ENCODE measurements around the gene ZNF678. TPM values are rescaled to one million over a fixed set of nuclear protein-coding genes. Genes with fewer than 3 reads are reported as not detected.
"Not testable (repeated sequence)": the region's sequence is repeated elsewhere in the genome, so short reads cannot be mapped to it uniquely, and the experiment has no call there.

ZNF678 gene
- total and polyA plus RNA-seq, 2 donors (not counting 1 experiment from before 2014, with no cell fraction given), result 2.2 to 7.3 TPM

DNA sequence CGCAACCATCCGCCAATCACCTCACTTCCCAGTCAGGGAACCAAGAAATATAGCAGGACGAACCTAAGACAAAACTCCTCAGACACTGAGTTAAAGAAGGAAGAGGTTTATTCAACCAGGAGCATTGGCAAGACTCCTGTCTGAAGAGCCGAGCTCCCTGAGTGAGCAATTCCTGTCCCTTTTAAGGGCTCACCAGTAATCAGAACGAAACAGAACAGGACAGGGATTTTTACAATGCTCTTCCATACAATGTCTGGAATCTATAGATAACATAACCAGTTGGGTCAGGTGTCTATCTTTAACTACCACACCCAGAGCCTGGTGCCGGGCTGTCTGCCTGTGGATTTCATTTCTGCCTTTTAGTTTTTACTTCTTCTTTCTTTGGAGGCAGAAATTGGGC lies 32.9 kb downstream of the ZNF678 start:
- not testable (repeated sequence) for DNase-seq (ENCODE audit: low read depth in 2 of 2); H2AFZ ChIP-seq (ENCODE audit: low read length); H3K36me3 ChIP-seq (ENCODE audit: control insufficient read depth, insufficient read depth, low read length); H3K4me3 ChIP-seq (replicated peaks in 1 of 4; ENCODE audit: control extremely low read depth in 1 of 4, insufficient read depth in 1 of 4, low read depth in 3 of 4, low read length in 4 of 4); H3K27me3 ChIP-seq (ENCODE audit: control insufficient read depth, insufficient read depth, low read length); H4K20me1 ChIP-seq (ENCODE audit: control insufficient read depth, extremely low read depth, insufficient read depth, low read length); H3K79me2 ChIP-seq (ENCODE audit: control insufficient read depth, insufficient read depth, low read length); H3K4me2 ChIP-seq (ENCODE audit: extremely low read depth, insufficient read depth, low read length); H3K4me1 ChIP-seq (ENCODE audit: control insufficient read depth, extremely low read depth, insufficient read depth, low read length); H3K9me3 ChIP-seq (ENCODE audit: control insufficient read depth, insufficient read depth, low read depth, low read length); H3K27ac ChIP-seq (ENCODE audit: insufficient read depth, low read length); H3K9ac ChIP-seq (ENCODE audit: insufficient read depth, low read length)

DNA sequence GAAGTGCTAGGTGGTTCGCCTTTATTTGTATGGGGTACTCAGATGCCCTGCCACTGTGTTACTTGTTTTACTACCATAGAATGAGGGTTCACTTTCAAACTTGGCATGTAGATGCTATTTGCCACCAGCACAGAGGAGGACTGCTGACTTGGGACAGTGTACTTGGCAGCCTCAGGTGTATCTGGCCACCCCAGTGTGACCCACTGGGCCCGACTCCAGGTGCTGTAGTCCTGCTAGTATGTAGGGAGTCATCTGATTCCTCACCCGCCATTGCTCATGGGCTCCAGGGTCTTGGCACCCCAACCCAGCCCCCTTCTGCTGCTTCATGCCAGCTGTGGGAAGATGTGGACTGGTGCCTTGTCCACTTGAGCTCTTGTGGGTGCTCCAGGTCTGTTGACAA lies 40.0 kb downstream of the ZNF678 start:
- Histone ChIP-seq H3K4me2 (ENCODE audit: extremely low read depth, insufficient read depth, low read length) (no peak overlapping the region), H3K9ac (ENCODE audit: insufficient read depth, low read length) (no peak overlapping the region), H3K4me3 (replicated peaks in 1 of 4; ENCODE audit: control extremely low read depth in 1 of 4, insufficient read depth in 1 of 4, low read depth in 3 of 4, low read length in 4 of 4) (no peak overlapping the region), H3K4me1 (ENCODE audit: control insufficient read depth, extremely low read depth, insufficient read depth, low read length) (no peaks in the 10 kb centered on the region), H2AFZ (ENCODE audit: low read length) (no peak overlapping the region), H3K9me3 (ENCODE audit: control insufficient read depth, insufficient read depth, low read depth, low read length) (no peaks in the 10 kb centered on the region), H3K27me3 (ENCODE audit: control insufficient read depth, insufficient read depth, low read length) (no peaks in the 10 kb centered on the region), H3K27ac (ENCODE audit: insufficient read depth, low read length) (no peak overlapping the region), H3K36me3 (ENCODE audit: control insufficient read depth, insufficient read depth, low read length) (no peaks in the 10 kb centered on the region), H3K79me2 (ENCODE audit: control insufficient read depth, insufficient read depth, low read length) (no peaks in the 10 kb centered on the region), H4K20me1 (ENCODE audit: control insufficient read depth, extremely low read depth, insufficient read depth, low read length) (no peaks in the 10 kb centered on the region)
- TF ChIP-seq, protein P1, sequence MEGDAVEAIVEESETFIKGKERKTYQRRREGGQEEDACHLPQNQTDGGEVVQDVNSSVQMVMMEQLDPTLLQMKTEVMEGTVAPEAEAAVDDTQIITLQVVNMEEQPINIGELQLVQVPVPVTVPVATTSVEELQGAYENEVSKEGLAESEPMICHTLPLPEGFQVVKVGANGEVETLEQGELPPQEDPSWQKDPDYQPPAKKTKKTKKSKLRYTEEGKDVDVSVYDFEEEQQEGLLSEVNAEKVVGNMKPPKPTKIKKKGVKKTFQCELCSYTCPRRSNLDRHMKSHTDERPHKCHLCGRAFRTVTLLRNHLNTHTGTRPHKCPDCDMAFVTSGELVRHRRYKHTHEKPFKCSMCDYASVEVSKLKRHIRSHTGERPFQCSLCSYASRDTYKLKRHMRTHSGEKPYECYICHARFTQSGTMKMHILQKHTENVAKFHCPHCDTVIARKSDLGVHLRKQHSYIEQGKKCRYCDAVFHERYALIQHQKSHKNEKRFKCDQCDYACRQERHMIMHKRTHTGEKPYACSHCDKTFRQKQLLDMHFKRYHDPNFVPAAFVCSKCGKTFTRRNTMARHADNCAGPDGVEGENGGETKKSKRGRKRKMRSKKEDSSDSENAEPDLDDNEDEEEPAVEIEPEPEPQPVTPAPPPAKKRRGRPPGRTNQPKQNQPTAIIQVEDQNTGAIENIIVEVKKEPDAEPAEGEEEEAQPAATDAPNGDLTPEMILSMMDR (conservative IDR thresholded peaks at IDR 0.05 in 1 of 2, IDR thresholded peaks at IDR 0.05 in 1 of 2; ENCODE audit: low read depth in 1 of 2, low read length in 2 of 2), result no peak
- no peak for TF ChIP-seq EZH2 (IDR thresholded peaks at IDR 0.05; ENCODE audit: low read length, missing control alignments)
- DNase-seq (ENCODE audit: low read depth in 2 of 2), result no peak

DNA sequence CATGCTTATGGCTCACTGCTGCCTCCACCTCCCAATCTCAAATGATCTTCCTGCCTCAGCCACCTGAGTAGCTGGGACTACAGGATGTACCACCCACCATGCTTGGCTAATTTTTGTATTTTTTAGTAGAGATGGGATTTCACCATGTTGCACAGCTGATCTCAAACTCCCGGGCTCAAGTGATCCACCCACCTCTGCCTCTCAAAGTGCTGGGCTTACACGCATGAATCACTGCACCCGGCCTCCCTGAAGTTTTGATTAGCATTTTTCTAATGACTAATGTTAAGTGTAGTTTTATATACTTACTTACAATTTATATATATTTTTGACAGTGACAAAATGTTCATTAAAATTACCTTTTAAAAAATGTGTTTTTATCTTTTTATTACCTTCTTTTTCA lies 41.1 kb downstream of the ZNF678 start:
- no peaks in the 10 kb centered on the region for H3K9me3 ChIP-seq (ENCODE audit: control insufficient read depth, insufficient read depth, low read depth, low read length)
- no peak overlapping the region for H3K9ac ChIP-seq (ENCODE audit: insufficient read depth, low read length)
- H4K20me1 ChIP-seq (ENCODE audit: control insufficient read depth, extremely low read depth, insufficient read depth, low read length), result no peaks in the 10 kb centered on the region
- DNase-seq (ENCODE audit: low read depth in 2 of 2), result peak in 1 of 2 donors; percentile 29
- H3K4me1 ChIP-seq (ENCODE audit: control insufficient read depth, extremely low read depth, insufficient read depth, low read length), result no peaks in the 10 kb centered on the region
- H2AFZ ChIP-seq (ENCODE audit: low read length), result no peak overlapping the region
- TF ChIP-seq, protein P1 (conservative IDR thresholded peaks at IDR 0.05 in 1 of 2, IDR thresholded peaks at IDR 0.05 in 1 of 2; ENCODE audit: low read depth in 1 of 2, low read length in 2 of 2), result no peak
- no peak for TF ChIP-seq EZH2 (IDR thresholded peaks at IDR 0.05; ENCODE audit: low read length, missing control alignments)
- no peak overlapping the region for H3K27ac ChIP-seq (ENCODE audit: insufficient read depth, low read length)
- no peaks in the 10 kb centered on the region for H3K27me3 ChIP-seq (ENCODE audit: control insufficient read depth, insufficient read depth, low read length)
- no peak overlapping the region for H3K4me2 ChIP-seq (ENCODE audit: extremely low read depth, insufficient read depth, low read length)
- H3K4me3 ChIP-seq (replicated peaks in 1 of 4; ENCODE audit: control extremely low read depth in 1 of 4, insufficient read depth in 1 of 4, low read depth in 3 of 4, low read length in 4 of 4), result no peak overlapping the region
- H3K79me2 ChIP-seq (ENCODE audit: control insufficient read depth, insufficient read depth, low read length), result no peaks in the 10 kb centered on the region
- H3K36me3 ChIP-seq (ENCODE audit: control insufficient read depth, insufficient read depth, low read length), result no peaks in the 10 kb centered on the region

DNA sequence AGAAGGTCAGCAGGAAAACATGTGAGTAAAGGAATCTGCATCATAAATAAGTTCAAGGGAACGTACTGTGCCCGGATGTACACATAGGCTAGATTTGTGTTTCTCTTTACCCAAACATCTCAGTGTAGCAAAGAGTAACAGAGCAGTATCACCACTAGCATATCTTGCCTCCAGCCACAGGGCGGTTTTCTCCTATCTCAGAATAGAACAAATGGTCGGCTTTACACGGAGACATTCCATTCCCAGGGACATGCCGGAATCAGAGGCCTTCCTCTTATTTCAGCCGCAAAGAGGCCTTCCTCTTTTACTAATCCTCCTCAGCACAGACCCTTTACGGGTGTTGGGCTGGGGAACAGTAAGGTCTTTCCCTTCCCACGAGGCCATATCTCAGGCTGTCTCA lies 42.9 kb downstream of the ZNF678 start:
- not testable (repeated sequence) for DNase-seq (ENCODE audit: low read depth in 2 of 2); H3K4me2 ChIP-seq (ENCODE audit: extremely low read depth, insufficient read depth, low read length); H3K4me3 ChIP-seq (replicated peaks in 1 of 4; ENCODE audit: control extremely low read depth in 1 of 4, insufficient read depth in 1 of 4, low read depth in 3 of 4, low read length in 4 of 4)

More for the DNA sequence above, 42.9 kb downstream of the ZNF678 start:
- not testable (repeated sequence) for H3K36me3 ChIP-seq (ENCODE audit: control insufficient read depth, insufficient read depth, low read length); H2AFZ ChIP-seq (ENCODE audit: low read length); H3K79me2 ChIP-seq (ENCODE audit: control insufficient read depth, insufficient read depth, low read length); H3K9ac ChIP-seq (ENCODE audit: insufficient read depth, low read length); H3K27ac ChIP-seq (ENCODE audit: insufficient read depth, low read length); H3K9me3 ChIP-seq (ENCODE audit: control insufficient read depth, insufficient read depth, low read depth, low read length); H4K20me1 ChIP-seq (ENCODE audit: control insufficient read depth, extremely low read depth, insufficient read depth, low read length); H3K27me3 ChIP-seq (ENCODE audit: control insufficient read depth, insufficient read depth, low read length); H3K4me1 ChIP-seq (ENCODE audit: control insufficient read depth, extremely low read depth, insufficient read depth, low read length)
